Neural cell (in vitro differentiated cells): ENCODE results near the gene MTCH1. TPM values are rescaled to one million over a fixed set of nuclear protein-coding genes. Genes with fewer than 3 reads are reported as not detected.

Experiments
- H2AFZ ChIP-seq: fragments of 200-600, 300-800 bp; sonication (generic), shearing (Covaris generic); 2 replicates; pipeline ENCODE4 v1.6.0; 2014; ENCODE audit warnings: low read depth, mild to moderate bottlenecking, antibody characterized with exemption, low read length, moderate library complexity
- H3F3A ChIP-seq: fragments of 200-600 bp; shearing (Covaris generic); 2 replicates; pipeline ENCODE4 v1.6.1; 2016; ENCODE audit warnings: mild to moderate bottlenecking, moderate library complexity, mixed read lengths, antibody characterized with exemption, low read length; ENCODE audit not compliant: insufficient read depth, poor library complexity, severe bottlenecking
- H3K27ac ChIP-seq: fragments of 200-600, 300-800 bp; sonication (generic), shearing (Covaris generic); 2 replicates; pipeline ENCODE4 v1.5.1; 2014; ENCODE audit warnings: mild to moderate bottlenecking, low read length, moderate library complexity
- H3K27me3 ChIP-seq: fragments of 300-800, 200-600 bp; sonication (generic), shearing (Covaris generic); 2 replicates; pipeline ENCODE4 v1.6.0; 2014; ENCODE audit warnings: mild to moderate bottlenecking, low read depth, low read length, moderate library complexity; ENCODE audit not compliant: insufficient read depth
- H3K36me3 ChIP-seq: fragments of 300-800, 200-600 bp; sonication (generic), shearing (Covaris generic); 2 replicates; pipeline ENCODE4 v1.5.1; 2014; ENCODE audit warnings: mild to moderate bottlenecking, antibody characterized with exemption, low read length, moderate library complexity; ENCODE audit not compliant: insufficient read depth
- H3K4me2 ChIP-seq: fragments of 300-800, 200-600 bp; sonication (generic), shearing (Covaris generic); 2 replicates; pipeline ENCODE4 v1.6.0; 2014; ENCODE audit warnings: mild to moderate bottlenecking, low read length
- H3K4me3 ChIP-seq: fragments of 300-800, 200-600 bp; sonication (generic), shearing (Covaris generic); 2 replicates; pipeline ENCODE4 v1.5.1; 2014; ENCODE audit warnings: mild to moderate bottlenecking, low read length, moderate library complexity
- H3K79me2 ChIP-seq: fragments of 200-600 bp; shearing (Covaris generic); replicated peaks from 2 replicates; pipeline ENCODE4 v1.6.0; 2014; ENCODE audit warnings: mild to moderate bottlenecking, low read length, moderate library complexity; ENCODE audit not compliant: insufficient read depth
- H3K9ac ChIP-seq: fragments of 300-800, 200-600 bp; sonication (generic), shearing (Covaris generic); 2 replicates; pipeline ENCODE4 v1.6.1; 2016; ENCODE audit warnings: mild to moderate bottlenecking, low read length, mixed read lengths
- H3K9me2 ChIP-seq: fragments of 200-600 bp; shearing (Covaris generic); 2 replicates; pipeline ENCODE4 v1.6.1; 2016; ENCODE audit warnings: mild to moderate bottlenecking, low read length, mixed read lengths; ENCODE audit not compliant: insufficient read depth
- H3K9me3 ChIP-seq: fragments of 200-600, 300-800 bp; sonication (generic), shearing (Covaris generic); 2 replicates; pipeline ENCODE4 v1.6.1; 2016; ENCODE audit warnings: mild to moderate bottlenecking, mixed run types, low read length, moderate library complexity, mixed read lengths
- H4K20me1 ChIP-seq: fragments of 200-600 bp; shearing (Covaris generic); 2 replicates; pipeline ENCODE4 v1.6.1; 2016; ENCODE audit warnings: mild to moderate bottlenecking, mixed run types; ENCODE audit not compliant: insufficient read depth
- EP300 ChIP-seq: fragments of 450-650 bp; conservative IDR thresholded peaks from 2 replicates; pipeline ENCODE4 v1.6.1; 2014; ENCODE audit warnings: antibody characterized with exemption, mild to moderate bottlenecking, moderate library complexity; ENCODE audit not compliant: poor library complexity, severe bottlenecking
- EZH2 ChIP-seq: fragments of 200-600, 300-800 bp; shearing (Covaris generic), sonication (generic); IDR thresholded peaks from 2 replicates; pipeline ENCODE4 v1.6.1; 2014; ENCODE audit warnings: antibody characterized with exemption, low read length, borderline replicate concordance, mild to moderate bottlenecking; ENCODE audit not compliant: insufficient read depth, poor library complexity, severe bottlenecking
- MXI1 ChIP-seq: fragments of 450-650 bp; conservative IDR thresholded peaks from 2 replicates; pipeline ENCODE4 v1.6.1; 2014; ENCODE audit warnings: antibody characterized with exemption, mild to moderate bottlenecking; ENCODE audit not compliant: poor library complexity, severe bottlenecking
- POLR2AphosphoS5 ChIP-seq: IDR thresholded peaks from 2 replicates; pipeline ENCODE4 v1.6.1; 2012
- RAD21 ChIP-seq: fragments of 450-650 bp; conservative IDR thresholded peaks from 2 replicates; pipeline ENCODE4 v1.6.1; 2014; ENCODE audit warnings: antibody characterized with exemption, mild to moderate bottlenecking, moderate library complexity
- SMC3 ChIP-seq: fragments of 450-650 bp; conservative IDR thresholded peaks from 2 replicates; pipeline ENCODE4 v1.6.1; 2014; ENCODE audit warnings: antibody characterized with exemption, mild to moderate bottlenecking, moderate library complexity; ENCODE audit not compliant: poor library complexity
- TAF1 ChIP-seq: IDR thresholded peaks from 2 replicates; pipeline ENCODE4 v1.6.1; 2012; ENCODE audit warnings: low read depth
- polyA plus RNA-seq: library from polyadenylated mRNA; depleted of rRNA; stranded (reverse); fragments of >200 nt; gene quantifications from 2 replicates; pipeline ENCODE4 v1.2.3, GENCODE V29; 2014
- TF ChIP-seq, protein P1 (sequence below): IDR thresholded peaks from 2 replicates; pipeline ENCODE4 v1.6.1; 2012; ENCODE audit warnings: borderline replicate concordance
- TF ChIP-seq, protein P2 (sequence below): fragments of 450-650 bp; IDR thresholded peaks from 2 replicates; pipeline ENCODE4 v1.5.1; 2014; ENCODE audit warnings: antibody characterized with exemption, mild to moderate bottlenecking, moderate library complexity; ENCODE audit not compliant: poor library complexity, severe bottlenecking

The MTCH1 gene
- polyA plus RNA-seq, 1 donor from 2014 or later: 217 TPM

DNA sequence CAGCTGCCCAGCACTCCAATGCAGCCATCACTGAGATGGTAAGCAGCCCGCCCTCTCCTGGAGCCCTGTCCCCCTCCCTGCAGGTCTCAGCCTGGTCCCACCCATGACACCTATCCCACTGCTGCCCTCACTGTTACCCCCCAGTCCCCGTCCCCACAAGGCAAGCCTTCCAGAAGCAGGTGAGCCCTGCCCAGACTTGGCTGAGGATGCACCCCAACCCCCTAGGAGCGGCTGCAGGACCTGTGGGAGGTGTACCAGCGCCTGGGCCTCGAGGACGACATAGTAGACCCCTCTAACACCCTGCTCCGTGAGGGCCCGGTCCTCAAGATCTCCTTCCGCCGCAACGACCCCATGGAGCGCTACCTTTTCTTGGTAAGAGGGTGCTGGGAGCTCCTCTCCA is 28.7 kb upstream of the MTCH1 start:
- Histone ChIP-seq H3K4me2 (no peak overlapping the region), H3K9me2 (no peaks in the 10 kb centered on the region), H3K4me3 (no peak overlapping the region), H3K9ac (no peak overlapping the region), H3K9me3 (no peaks in the 10 kb centered on the region), H3K27ac (no peak overlapping the region), H4K20me1 (no peaks in the 10 kb centered on the region), H3K79me2 (no peaks in the 10 kb centered on the region), H3F3A (no peaks in the 10 kb centered on the region), H2AFZ (no peak overlapping the region), H3K36me3 (no peaks in the 10 kb centered on the region), H3K27me3 (no peaks in the 10 kb centered on the region)
- TF ChIP-seq, protein P1, sequence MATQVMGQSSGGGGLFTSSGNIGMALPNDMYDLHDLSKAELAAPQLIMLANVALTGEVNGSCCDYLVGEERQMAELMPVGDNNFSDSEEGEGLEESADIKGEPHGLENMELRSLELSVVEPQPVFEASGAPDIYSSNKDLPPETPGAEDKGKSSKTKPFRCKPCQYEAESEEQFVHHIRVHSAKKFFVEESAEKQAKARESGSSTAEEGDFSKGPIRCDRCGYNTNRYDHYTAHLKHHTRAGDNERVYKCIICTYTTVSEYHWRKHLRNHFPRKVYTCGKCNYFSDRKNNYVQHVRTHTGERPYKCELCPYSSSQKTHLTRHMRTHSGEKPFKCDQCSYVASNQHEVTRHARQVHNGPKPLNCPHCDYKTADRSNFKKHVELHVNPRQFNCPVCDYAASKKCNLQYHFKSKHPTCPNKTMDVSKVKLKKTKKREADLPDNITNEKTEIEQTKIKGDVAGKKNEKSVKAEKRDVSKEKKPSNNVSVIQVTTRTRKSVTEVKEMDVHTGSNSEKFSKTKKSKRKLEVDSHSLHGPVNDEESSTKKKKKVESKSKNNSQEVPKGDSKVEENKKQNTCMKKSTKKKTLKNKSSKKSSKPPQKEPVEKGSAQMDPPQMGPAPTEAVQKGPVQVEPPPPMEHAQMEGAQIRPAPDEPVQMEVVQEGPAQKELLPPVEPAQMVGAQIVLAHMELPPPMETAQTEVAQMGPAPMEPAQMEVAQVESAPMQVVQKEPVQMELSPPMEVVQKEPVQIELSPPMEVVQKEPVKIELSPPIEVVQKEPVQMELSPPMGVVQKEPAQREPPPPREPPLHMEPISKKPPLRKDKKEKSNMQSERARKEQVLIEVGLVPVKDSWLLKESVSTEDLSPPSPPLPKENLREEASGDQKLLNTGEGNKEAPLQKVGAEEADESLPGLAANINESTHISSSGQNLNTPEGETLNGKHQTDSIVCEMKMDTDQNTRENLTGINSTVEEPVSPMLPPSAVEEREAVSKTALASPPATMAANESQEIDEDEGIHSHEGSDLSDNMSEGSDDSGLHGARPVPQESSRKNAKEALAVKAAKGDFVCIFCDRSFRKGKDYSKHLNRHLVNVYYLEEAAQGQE: no peak
- TF ChIP-seq POLR2AphosphoS5: no peak
- TF ChIP-seq, protein P2, sequence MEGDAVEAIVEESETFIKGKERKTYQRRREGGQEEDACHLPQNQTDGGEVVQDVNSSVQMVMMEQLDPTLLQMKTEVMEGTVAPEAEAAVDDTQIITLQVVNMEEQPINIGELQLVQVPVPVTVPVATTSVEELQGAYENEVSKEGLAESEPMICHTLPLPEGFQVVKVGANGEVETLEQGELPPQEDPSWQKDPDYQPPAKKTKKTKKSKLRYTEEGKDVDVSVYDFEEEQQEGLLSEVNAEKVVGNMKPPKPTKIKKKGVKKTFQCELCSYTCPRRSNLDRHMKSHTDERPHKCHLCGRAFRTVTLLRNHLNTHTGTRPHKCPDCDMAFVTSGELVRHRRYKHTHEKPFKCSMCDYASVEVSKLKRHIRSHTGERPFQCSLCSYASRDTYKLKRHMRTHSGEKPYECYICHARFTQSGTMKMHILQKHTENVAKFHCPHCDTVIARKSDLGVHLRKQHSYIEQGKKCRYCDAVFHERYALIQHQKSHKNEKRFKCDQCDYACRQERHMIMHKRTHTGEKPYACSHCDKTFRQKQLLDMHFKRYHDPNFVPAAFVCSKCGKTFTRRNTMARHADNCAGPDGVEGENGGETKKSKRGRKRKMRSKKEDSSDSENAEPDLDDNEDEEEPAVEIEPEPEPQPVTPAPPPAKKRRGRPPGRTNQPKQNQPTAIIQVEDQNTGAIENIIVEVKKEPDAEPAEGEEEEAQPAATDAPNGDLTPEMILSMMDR: no peak
- no peak for TF ChIP-seq TAF1
- no peak for TF ChIP-seq EP300
- no peak for TF ChIP-seq MXI1
- TF ChIP-seq RAD21: no peak
- TF ChIP-seq EZH2: no peak
- no peak for TF ChIP-seq SMC3

DNA sequence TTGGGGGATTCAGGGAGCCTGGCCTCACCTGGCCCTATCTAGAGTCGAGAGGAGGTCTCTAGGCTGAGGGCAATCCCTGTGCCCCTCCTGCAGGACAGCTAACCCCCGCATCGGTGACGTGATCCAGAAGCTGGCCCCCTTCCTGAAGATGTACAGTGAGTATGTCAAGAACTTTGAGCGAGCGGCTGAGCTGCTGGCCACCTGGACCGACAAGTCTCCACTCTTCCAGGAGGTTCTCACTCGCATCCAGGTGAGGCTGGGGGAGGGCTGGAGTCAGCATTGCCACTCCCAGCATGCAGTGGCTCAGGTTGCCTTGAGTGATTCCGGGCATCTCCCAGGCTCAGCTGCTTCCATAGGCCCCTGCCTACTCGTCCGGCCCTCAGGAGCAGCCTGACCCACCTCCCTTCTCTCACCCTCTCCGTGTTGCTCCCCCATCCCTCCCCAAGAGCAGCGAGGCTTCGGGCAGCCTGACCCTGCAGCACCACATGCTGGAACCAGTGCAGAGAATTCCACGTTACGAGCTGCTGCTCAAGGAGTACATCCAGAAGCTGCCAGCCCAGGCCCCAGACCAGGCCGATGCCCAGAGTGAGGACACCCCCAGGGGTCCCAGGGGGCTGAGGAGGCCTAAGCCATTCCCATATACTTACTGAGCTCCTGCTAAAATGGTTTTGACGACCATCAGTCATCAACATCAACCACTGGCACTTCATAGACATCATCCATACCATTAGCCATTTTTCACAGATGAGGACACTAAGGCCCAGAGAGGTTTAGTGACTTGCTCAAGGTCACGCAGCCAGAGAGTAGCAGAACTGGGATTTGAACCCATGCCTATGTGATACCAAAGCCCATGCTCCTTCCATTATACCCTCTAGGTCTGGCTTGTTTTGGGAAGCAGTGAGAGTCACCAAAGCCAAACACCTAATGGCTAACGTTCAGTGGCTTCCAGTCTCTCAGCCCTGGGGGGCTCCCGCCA is 27.8 kb upstream of the MTCH1 start:
- Histone ChIP-seq H3K9ac (no peak overlapping the region), H3F3A (no peaks in the 10 kb centered on the region), H3K9me2 (no peaks in the 10 kb centered on the region), H3K27me3 (no peaks in the 10 kb centered on the region), H4K20me1 (no peaks in the 10 kb centered on the region), H3K36me3 (no peaks in the 10 kb centered on the region), H3K9me3 (no peaks in the 10 kb centered on the region), H3K4me2 (no peak overlapping the region), H2AFZ (no peak overlapping the region), H3K79me2 (no peaks in the 10 kb centered on the region), H3K4me3 (no peak overlapping the region), H3K27ac (no peak overlapping the region)
- TF ChIP-seq TAF1 (no peak), SMC3 (no peak), EP300 (no peak), MXI1 (no peak), EZH2 (no peak), POLR2AphosphoS5 (no peak), RAD21 (no peak)
- TF ChIP-seq, protein P2: no peak
- TF ChIP-seq, protein P1: no peak
